Neural progenitor cell (in vitro differentiated cells): Measurements from ENCODE around the gene BCAS1.

Source experiments
- CTCF ChIP-seq: fragments of 200-600 bp; sonication (generic); IDR thresholded peaks from 2 replicates; pipeline ENCODE4 v1.5.1; 2017; ENCODE audit warnings: antibody characterized with exemption, mild to moderate bottlenecking
- EZH2 ChIP-seq: fragments of 200-600 bp; sonication (generic); IDR thresholded peaks from 2 replicates; pipeline ENCODE4 v1.6.1; 2017; ENCODE audit warnings: antibody characterized with exemption, mild to moderate bottlenecking, moderate library complexity
- EZH2phosphoT487 ChIP-seq: fragments of 200-600 bp; sonication (generic); IDR thresholded peaks from 2 replicates; pipeline ENCODE4 v1.6.1; 2017; ENCODE audit warnings: antibody characterized with exemption

GRCh38 chr20:54085910-54086309 is 15.5 kb upstream of the BCAS1 start:
- TF ChIP-seq CTCF (no peak), EZH2 (no peak), EZH2phosphoT487 (no peak)
